ENCODE results near the gene KCNH4.
A peak's percentile ranks its signal among the peaks of the same experiment; 100 is the strongest.
"Not testable (repeated sequence)": the region's sequence is repeated elsewhere in the genome, so short reads cannot be mapped to it uniquely, and the experiment has no call there.

Gene KCNH4

DNA sequence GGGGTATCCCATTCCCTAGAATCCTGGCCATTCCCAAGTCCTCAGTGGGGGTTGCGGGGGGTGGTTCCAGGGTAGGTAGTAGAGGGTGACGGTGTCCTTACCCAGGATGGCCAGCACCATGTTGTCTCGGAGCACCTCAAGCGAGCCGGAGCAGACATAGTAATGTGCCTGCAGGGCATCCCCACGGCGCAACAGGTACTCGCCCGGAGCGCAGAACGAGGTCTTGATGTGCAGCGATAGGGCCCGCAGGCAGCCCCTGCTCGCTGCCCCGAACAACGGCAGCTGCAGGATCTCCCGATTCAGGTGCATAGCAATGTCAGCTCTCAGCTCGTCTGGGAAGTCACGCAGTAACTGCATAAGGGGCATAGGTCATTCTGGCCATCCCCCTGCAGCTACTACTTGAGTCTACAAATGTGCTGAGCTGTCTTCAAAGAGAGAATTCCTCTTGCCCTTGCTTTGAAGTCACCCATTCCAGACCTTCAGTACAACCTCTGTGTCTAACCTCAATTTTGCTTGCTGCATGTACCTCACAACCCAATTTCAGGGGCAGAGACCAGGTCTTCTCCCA lies 14.7 kb downstream of the KCNH4 start:
- no peaks in the 10 kb centered on the region for H3K9me3 ChIP-seq (ENCODE audit: control insufficient read depth, insufficient read depth, low read length)
- no peaks in the 10 kb centered on the region for H3K36me3 ChIP-seq (ENCODE audit: control insufficient read depth, insufficient read depth, low read length)
- H3K4me3 ChIP-seq (ENCODE audit: low read depth, low read length): no peak overlapping the region
- H3K9ac ChIP-seq (ENCODE audit: low read depth, low read length): no peak overlapping the region
- no peaks in the 10 kb centered on the region for H3K27me3 ChIP-seq (ENCODE audit: control insufficient read depth, insufficient read depth, low read length)
- no peaks in the 10 kb centered on the region for H3K4me1 ChIP-seq (ENCODE audit: control insufficient read depth, insufficient read depth, low read length)

DNA sequence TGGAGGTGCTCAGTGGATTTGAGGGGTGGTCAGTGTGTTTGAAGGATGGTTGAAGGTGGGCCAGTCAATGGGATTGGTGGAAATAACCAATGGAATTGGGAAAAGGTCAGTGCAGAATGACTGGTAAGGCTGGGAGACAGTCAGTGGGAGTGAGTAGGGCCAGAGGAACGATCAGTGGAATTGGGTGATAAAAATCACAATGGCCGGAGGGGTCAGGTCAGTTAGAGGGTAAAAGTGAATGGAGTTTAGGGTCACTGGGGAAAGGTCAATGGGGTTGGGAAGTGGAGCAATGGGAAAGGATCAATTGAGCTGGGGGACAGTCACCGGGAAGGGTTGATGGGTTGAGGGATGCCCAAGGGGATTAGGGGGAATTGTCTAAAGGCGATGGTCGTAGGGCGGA lies 15.2 kb downstream of the KCNH4 start:
- Histone ChIP-seq H3K4me3 (ENCODE audit: low read depth, low read length) (no peak overlapping the region), H3K4me1 (ENCODE audit: control insufficient read depth, insufficient read depth, low read length) (no peaks in the 10 kb centered on the region), H3K9ac (ENCODE audit: low read depth, low read length) (no peak overlapping the region), H3K27me3 (ENCODE audit: control insufficient read depth, insufficient read depth, low read length) (no peaks in the 10 kb centered on the region), H3K9me3 (ENCODE audit: control insufficient read depth, insufficient read depth, low read length) (no peaks in the 10 kb centered on the region), H3K36me3 (ENCODE audit: control insufficient read depth, insufficient read depth, low read length) (no peaks in the 10 kb centered on the region)

DNA sequence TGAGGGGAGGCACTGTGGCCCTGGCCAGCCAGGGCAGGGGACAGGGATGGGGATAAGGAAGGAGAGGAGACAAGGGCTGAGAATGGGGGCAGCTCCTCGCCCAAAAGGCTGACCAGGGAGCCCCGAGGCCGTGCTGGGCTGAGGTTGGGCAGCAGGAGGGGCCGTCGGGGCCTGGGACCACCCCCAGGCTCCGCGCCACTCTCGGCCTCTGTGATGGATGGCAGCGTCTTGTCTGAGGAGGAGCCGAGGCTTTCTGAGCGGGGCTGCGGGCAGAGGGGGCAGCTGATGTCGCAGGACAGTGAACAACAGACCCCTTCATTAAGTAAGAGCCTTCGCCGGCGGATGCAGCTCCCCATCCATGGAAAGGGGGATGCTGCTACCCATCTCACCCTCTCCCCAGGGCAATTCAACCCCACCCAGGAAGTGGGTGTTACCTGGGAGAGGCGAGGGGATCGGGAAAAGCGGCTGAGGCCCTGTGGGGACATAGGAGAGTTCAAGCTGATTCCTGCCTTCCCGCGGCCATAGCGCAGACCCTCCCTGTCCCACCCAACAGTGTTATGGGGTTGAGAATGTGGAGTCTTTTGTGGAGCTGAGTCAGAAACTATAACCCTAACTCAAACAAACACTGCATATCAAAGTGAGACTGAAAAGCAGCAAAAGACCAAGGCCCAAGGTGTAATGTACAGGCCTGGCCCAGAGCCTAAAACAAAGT lies 17.1 kb downstream of the KCNH4 start:
- H3K27me3 ChIP-seq (ENCODE audit: control insufficient read depth, insufficient read depth, low read length): no peaks in the 10 kb centered on the region
- H3K4me1 ChIP-seq (ENCODE audit: control insufficient read depth, insufficient read depth, low read length): no peaks in the 10 kb centered on the region
- no peaks in the 10 kb centered on the region for H3K36me3 ChIP-seq (ENCODE audit: control insufficient read depth, insufficient read depth, low read length)
- no peak overlapping the region for H3K4me3 ChIP-seq (ENCODE audit: low read depth, low read length)
- no peaks in the 10 kb centered on the region for H3K9me3 ChIP-seq (ENCODE audit: control insufficient read depth, insufficient read depth, low read length)
- no peak overlapping the region for H3K9ac ChIP-seq (ENCODE audit: low read depth, low read length)

DNA sequence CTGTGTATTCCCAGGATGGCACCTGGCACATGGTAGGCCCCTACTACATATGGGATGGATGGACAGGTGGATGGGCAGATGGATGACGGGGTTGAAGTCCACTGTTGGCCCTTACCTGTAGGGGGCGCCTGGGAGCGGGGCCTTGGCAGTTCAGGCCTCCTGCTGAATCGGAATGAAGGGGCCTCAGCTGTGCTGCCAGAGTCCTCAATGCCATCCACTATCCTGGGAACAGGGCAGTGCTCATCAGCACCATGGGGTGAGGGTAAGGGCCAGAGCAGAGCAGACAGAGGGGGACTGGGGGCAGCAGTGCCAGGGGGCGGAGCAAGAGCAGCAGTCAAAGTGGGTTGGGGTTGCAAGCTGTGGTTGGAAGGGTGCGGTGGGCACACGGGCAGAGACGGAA lies 17.8 kb downstream of the KCNH4 start:
- Histone ChIP-seq H3K36me3 (ENCODE audit: control insufficient read depth, insufficient read depth, low read length) (no peaks in the 10 kb centered on the region), H3K4me3 (ENCODE audit: low read depth, low read length) (no peak overlapping the region), H3K4me1 (ENCODE audit: control insufficient read depth, insufficient read depth, low read length) (no peaks in the 10 kb centered on the region), H3K9me3 (ENCODE audit: control insufficient read depth, insufficient read depth, low read length) (no peaks in the 10 kb centered on the region), H3K27me3 (ENCODE audit: control insufficient read depth, insufficient read depth, low read length) (no peaks in the 10 kb centered on the region), H3K9ac (ENCODE audit: low read depth, low read length) (no peak overlapping the region)

DNA sequence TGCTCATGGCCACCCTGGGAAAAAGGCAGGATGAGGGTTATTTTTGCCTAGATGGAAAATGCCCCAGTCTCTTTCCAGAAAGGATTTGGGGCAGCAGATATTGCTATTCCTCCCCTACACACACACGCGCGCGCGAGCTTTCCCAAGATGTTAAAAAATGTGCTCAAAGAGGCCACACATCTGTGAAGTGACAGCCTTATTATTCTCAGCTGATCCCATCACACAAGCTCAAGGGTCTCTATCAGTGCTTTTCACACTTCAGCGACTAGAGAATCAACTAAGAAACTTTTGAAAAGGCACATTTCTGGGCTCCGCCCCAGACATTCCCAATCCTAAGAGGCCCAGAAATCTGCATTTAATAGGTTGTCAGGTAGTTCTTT lies 20.4 kb downstream of the KCNH4 start:
- H3K9ac ChIP-seq (ENCODE audit: low read depth, low read length): no peak overlapping the region
- no peak overlapping the region for H3K4me3 ChIP-seq (ENCODE audit: low read depth, low read length)
- H3K36me3 ChIP-seq (ENCODE audit: control insufficient read depth, insufficient read depth, low read length): peaks cover 2% of the 10 kb centered on the region
- no peaks in the 10 kb centered on the region for H3K27me3 ChIP-seq (ENCODE audit: control insufficient read depth, insufficient read depth, low read length)
- peaks cover 3% of the 10 kb centered on the region for H3K4me1 ChIP-seq (ENCODE audit: control insufficient read depth, insufficient read depth, low read length)
- no peaks in the 10 kb centered on the region for H3K9me3 ChIP-seq (ENCODE audit: control insufficient read depth, insufficient read depth, low read length)

DNA sequence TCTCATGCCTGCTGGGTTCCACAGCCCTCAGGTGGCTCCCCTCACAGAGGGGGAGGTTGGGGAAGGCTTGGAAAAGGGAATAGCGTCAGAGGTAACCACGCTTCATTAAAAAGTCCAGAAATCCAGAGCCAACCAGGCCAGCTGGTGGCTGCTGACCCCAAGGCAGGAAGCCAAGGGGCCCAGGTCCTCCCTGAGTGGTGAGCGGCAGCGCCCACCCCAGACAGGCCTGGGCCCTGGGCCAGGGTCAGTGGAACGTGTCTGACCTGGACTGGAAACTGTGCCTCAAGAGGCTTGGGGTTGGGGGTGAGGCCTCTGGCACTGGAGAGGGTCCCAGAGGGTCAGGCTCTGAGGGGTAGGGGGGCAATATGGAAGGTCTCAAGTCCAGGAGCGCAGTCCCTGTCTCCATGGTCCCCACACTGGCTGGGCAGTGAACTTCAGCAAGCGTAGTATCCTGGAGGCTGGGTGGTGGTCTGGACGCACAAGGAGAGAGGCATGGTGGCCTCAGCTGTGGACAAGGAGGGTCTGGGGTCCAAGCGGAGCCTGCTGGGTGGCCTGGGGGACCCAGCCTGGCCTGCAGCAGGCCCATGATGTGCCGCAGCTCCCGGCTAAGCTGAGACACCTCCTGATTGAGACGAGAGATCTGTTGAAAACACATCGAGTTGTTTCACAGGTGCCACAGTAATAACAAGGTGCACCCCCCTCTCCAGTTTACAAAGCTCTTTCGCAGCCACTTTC lies 21.0 kb downstream of the KCNH4 start:
- Histone ChIP-seq H3K4me1 (ENCODE audit: control insufficient read depth, insufficient read depth, low read length) (peaks cover 3% of the 10 kb centered on the region), H3K4me3 (ENCODE audit: low read depth, low read length) (no peak overlapping the region)

DNA sequence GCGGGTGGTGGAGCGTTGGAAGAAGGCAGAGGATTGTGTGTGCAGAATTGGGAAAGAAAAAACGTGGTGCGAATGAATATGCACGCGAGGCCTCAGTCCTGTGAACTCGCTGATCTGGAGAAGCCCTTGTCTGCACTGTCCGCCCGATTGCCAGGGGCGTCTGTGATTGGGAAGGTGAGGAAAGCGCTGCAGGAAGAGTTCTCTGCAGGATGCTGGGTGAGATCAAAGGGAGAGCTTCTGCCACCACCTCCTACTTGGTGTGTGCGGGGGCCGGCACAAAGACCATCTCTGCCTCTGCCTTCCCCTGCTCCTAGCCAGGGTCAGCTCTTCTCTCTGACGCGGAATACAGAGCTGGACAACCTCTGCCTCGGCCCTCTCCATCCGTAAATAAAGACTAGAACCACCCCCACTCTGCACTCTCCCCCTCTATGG lies 25.3 kb downstream of the KCNH4 start:
- peak overlapping the region; percentile 77 for H3K4me3 ChIP-seq (ENCODE audit: low read depth, low read length)
- H3K4me1 ChIP-seq (ENCODE audit: control insufficient read depth, insufficient read depth, low read length): peaks cover 8% of the 10 kb centered on the region
- H3K27me3 ChIP-seq (ENCODE audit: control insufficient read depth, insufficient read depth, low read length): no peaks in the 10 kb centered on the region
- H3K9me3 ChIP-seq (ENCODE audit: control insufficient read depth, insufficient read depth, low read length): no peaks in the 10 kb centered on the region
- H3K9ac ChIP-seq (ENCODE audit: low read depth, low read length): no peak overlapping the region
- peaks cover 2% of the 10 kb centered on the region for H3K36me3 ChIP-seq (ENCODE audit: control insufficient read depth, insufficient read depth, low read length)

More for the DNA sequence above, 21.0 kb downstream of the KCNH4 start:
- peaks cover 2% of the 10 kb centered on the region for H3K36me3 ChIP-seq (ENCODE audit: control insufficient read depth, insufficient read depth, low read length)
- H3K9ac ChIP-seq (ENCODE audit: low read depth, low read length): no peak overlapping the region
- H3K9me3 ChIP-seq (ENCODE audit: control insufficient read depth, insufficient read depth, low read length): no peaks in the 10 kb centered on the region
- H3K27me3 ChIP-seq (ENCODE audit: control insufficient read depth, insufficient read depth, low read length): no peaks in the 10 kb centered on the region

DNA sequence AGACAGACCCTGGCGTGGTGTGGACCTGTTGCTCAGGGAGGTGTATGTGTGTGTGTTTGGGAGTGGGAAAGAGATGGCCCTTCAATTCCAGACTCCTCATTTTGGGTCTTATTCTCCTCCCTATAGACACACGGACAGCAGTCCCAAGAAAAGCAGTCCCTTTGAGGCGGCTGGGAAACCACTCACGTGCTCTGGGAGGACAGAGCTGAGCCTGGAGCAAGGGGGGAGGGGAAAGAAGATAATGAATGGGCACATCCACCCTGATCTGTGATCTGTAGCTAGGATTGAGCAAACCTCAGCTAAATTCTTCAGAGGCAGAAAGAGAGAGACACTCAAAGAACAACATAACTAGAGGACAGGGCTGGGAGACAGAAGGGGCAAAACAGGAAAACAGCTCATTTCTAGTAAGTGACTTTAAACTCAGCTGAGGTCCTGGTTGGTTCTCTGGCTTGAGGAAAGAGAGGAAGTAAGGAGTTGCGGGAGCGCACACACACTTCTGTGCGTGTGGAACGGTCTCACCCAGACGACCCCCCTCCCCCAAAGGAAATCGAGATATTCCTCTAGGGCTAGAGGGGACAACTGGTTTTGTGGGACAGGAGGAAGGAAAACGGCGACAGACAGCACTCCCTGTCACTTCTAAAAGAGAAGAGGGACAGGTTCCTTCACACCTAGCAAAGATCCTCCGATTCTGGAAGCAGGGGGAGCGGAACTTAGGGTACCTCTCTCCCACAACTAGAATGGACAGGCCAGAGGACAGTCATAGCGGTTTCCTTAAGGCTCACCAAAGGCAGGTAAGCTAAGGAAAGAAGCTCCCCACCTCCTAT lies 26.8 kb downstream of the KCNH4 start:
- Histone ChIP-seq H3K4me1 (ENCODE audit: control insufficient read depth, insufficient read depth, low read length) (peaks cover 8% of the 10 kb centered on the region), H3K27me3 (ENCODE audit: control insufficient read depth, insufficient read depth, low read length) (no peaks in the 10 kb centered on the region)

DNA sequence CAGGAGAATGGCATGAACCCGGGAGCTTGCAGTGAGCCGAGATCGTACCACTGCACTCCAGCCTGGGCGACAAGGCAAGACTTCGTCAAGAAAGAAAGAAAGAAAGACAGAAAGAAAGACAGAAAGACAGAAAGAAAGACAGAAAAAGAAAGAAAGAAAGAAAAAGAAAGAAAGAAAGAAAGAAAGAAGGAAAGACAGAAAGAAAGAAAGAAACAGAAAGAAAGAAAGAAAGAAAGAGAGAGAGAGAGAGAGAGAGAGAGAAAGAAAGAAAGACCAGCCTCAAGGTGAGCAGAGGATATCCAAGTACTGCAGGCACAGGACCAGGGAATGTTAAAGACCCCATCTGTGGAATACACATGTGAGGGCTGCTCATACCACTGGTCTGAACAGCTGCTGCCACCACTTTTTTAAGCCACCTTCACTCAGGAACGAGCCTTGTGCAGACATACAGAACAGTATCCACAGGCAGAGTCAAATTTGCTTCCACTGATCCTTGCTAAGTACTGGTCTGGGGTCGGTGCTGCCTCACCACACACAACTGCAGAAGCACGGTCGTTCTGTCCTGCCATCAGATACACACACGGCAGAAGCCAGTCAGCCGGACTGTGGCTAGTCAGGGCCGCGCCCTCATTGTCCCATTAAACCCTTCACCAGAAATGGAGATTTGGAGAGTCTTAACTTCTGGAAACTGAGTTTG lies 33.9 kb downstream of the KCNH4 start:
- no peak overlapping the region for H3K4me3 ChIP-seq (ENCODE audit: low read depth, low read length)
- no peaks in the 10 kb centered on the region for H3K27me3 ChIP-seq (ENCODE audit: control insufficient read depth, insufficient read depth, low read length)
- no peaks in the 10 kb centered on the region for H3K9me3 ChIP-seq (ENCODE audit: control insufficient read depth, insufficient read depth, low read length)
- H3K9ac ChIP-seq (ENCODE audit: low read depth, low read length): no peak overlapping the region
- no peaks in the 10 kb centered on the region for H3K4me1 ChIP-seq (ENCODE audit: control insufficient read depth, insufficient read depth, low read length)
- peaks cover 6% of the 10 kb centered on the region for H3K36me3 ChIP-seq (ENCODE audit: control insufficient read depth, insufficient read depth, low read length)

More for the DNA sequence above, 26.8 kb downstream of the KCNH4 start:
- Histone ChIP-seq H3K9me3 (ENCODE audit: control insufficient read depth, insufficient read depth, low read length) (no peaks in the 10 kb centered on the region), H3K9ac (ENCODE audit: low read depth, low read length) (peak overlapping the region; percentile 84), H3K36me3 (ENCODE audit: control insufficient read depth, insufficient read depth, low read length) (peaks cover 5% of the 10 kb centered on the region), H3K4me3 (ENCODE audit: low read depth, low read length) (peak overlapping the region; percentile 87)

DNA sequence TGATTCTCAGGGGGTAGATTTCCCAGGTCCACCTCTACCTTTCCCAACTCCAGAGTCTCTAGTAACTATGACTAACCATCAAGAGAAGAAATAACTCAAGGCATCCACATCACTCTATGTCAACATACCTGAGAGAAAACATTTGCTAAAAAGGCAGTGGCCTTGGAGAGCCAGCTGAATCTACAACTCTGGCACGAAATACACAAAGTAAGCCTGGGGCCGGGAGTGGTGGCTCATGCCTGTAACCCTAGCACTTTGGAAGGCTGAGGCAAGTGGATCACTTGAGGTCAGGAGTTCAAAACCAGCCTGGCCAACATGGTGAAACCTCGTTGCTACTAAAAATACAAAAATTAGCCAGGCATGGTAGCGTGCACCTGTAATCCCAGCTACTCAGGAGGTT lies 37.8 kb downstream of the KCNH4 start:
- not testable (repeated sequence) for H3K9ac ChIP-seq (ENCODE audit: low read depth, low read length); H3K36me3 ChIP-seq (ENCODE audit: control insufficient read depth, insufficient read depth, low read length); H3K27me3 ChIP-seq (ENCODE audit: control insufficient read depth, insufficient read depth, low read length); H3K4me1 ChIP-seq (ENCODE audit: control insufficient read depth, insufficient read depth, low read length); H3K9me3 ChIP-seq (ENCODE audit: control insufficient read depth, insufficient read depth, low read length); H3K4me3 ChIP-seq (ENCODE audit: low read depth, low read length)

DNA sequence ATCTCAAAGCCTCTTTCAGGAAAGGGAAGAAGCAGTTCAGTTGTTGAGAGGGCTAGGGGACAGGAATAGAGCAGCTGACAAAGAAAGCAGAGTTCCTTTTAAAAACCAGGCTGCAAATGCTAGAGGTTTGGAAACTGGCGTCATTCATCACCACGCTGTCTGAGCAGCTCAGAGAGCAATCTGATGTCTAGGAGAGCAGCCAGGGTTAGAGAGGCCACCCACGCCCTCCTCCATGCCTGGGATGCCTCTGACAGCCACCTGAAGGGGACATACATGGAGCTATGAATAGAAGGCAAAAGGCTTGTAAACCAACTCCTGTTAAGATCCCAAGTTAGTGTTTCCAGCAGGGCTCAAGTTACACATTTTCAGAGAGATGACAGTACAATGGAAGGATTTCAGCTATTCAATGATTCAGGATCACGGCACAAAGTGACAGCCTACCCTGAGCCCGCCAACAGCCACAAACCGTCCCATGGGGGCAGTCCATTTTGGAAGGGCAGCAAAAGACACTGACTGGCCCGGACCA lies 38.5 kb downstream of the KCNH4 start:
- no peaks in the 10 kb centered on the region for H3K9me3 ChIP-seq (ENCODE audit: control insufficient read depth, insufficient read depth, low read length)
- no peak overlapping the region for H3K9ac ChIP-seq (ENCODE audit: low read depth, low read length)
- H3K4me1 ChIP-seq (ENCODE audit: control insufficient read depth, insufficient read depth, low read length): no peaks in the 10 kb centered on the region
- no peak overlapping the region for H3K4me3 ChIP-seq (ENCODE audit: low read depth, low read length)
- no peaks in the 10 kb centered on the region for H3K27me3 ChIP-seq (ENCODE audit: control insufficient read depth, insufficient read depth, low read length)
- peaks cover 3% of the 10 kb centered on the region for H3K36me3 ChIP-seq (ENCODE audit: control insufficient read depth, insufficient read depth, low read length)

All from iPS-15b (cell line).